A673 (cell line): ENCODE results near the gene CSNK1G3. TPM values are rescaled to one million over a fixed set of nuclear protein-coding genes. Genes with fewer than 3 reads are reported as not detected.

Experiments
- BruUV-seq: library from RNA; stranded (reverse); fragments of 400-500 nt; replicated peaks from 2 replicates; lab custom pipeline; 2021; lab: Mats Ljungman, UMichigan
- CTCF ChIA-PET: fragments of 300-600 bp; sonication (Branson Sonifier 250); formaldehyde crosslinking; loops from one replicate; lab custom pipeline; 2022; ENCODE audit warnings: antibody characterized with exemption; lab: Charles Lee
- POLR2A ChIA-PET: fragments of 300-600 bp; sonication (Branson Sonifier 250); formaldehyde crosslinking; loops from one replicate; lab custom pipeline; 2022; ENCODE audit warnings: antibody characterized with exemption; ENCODE audit not compliant: low non-redundant PET; lab: Charles Lee
- DNase-seq: peaks from one replicate; pipeline ENCODE4 v3.0.0-alpha.2; 2015; ENCODE audit warnings: low spot score
- H3K27ac ChIP-seq: fragments of 200-600 bp; sonication (generic); 2 replicates; pipeline ENCODE4 v1.5.1; 2016; ENCODE audit warnings: mixed run types, low read depth, mild to moderate bottlenecking, mixed read lengths, antibody characterized with exemption, low read length; ENCODE audit not compliant: poor library complexity, severe bottlenecking
- H3K27me3 ChIP-seq: fragments of 200-600 bp; sonication (generic); replicated peaks from 2 replicates; pipeline ENCODE4 v1.6.1; 2017; ENCODE audit warnings: mixed run types, low read depth, mild to moderate bottlenecking, mixed read lengths, antibody characterized with exemption, low read length; ENCODE audit not compliant: insufficient read depth, poor library complexity
- H3K36me3 ChIP-seq: fragments of 200-600 bp; sonication (generic); 2 replicates; pipeline ENCODE4 v1.6.1; 2016; ENCODE audit warnings: mixed run types, mild to moderate bottlenecking, mixed read lengths, antibody characterized with exemption, low read length; ENCODE audit not compliant: insufficient read depth, poor library complexity, severe bottlenecking
- H3K4me1 ChIP-seq: fragments of 200-600 bp; sonication (generic); 2 replicates; pipeline ENCODE4 v1.6.1; 2017; ENCODE audit warnings: mixed run types, mild to moderate bottlenecking, mixed read lengths, antibody characterized with exemption, low read length; ENCODE audit not compliant: insufficient read depth, poor library complexity, severe bottlenecking
- H3K4me3 ChIP-seq: fragments of 200-600 bp; sonication (generic); 2 replicates; pipeline ENCODE4 v1.5.1; 2016; ENCODE audit warnings: low read depth, mixed run types, mild to moderate bottlenecking, mixed read lengths, low read length; ENCODE audit not compliant: poor library complexity, severe bottlenecking
- H3K9me3 ChIP-seq: fragments of 200-600 bp; sonication (generic); 2 replicates; pipeline ENCODE4 v1.6.1; 2016; ENCODE audit warnings: mixed run types, low read depth, mild to moderate bottlenecking, mixed read lengths, antibody characterized with exemption, low read length; ENCODE audit not compliant: poor library complexity, severe bottlenecking
- EZH2 ChIP-seq: fragments of 200-600 bp; sonication (generic); IDR thresholded peaks from 2 replicates; pipeline ENCODE4 v1.6.1; 2017; ENCODE audit warnings: borderline replicate concordance, low read depth, mild to moderate bottlenecking, mixed read lengths, antibody characterized with exemption, low read length; ENCODE audit not compliant: poor library complexity, severe bottlenecking
- intact Hi-C: fragments of 100-400 bp; cut with micrococcal nuclease; formaldehyde crosslinking; loops from one replicate; pipeline ENCODE4 v1.10.0; 2022; ENCODE audit not compliant: unreplicated experiment
- total RNA-seq: library from RNA; stranded (reverse); gene quantifications from 2 replicates; pipeline ENCODE4 v1.2.3, GENCODE V29; 2021
- TF ChIP-seq, protein P1 (sequence below): fragments of 300-800, 200-600 bp; sonication (generic); conservative IDR thresholded peaks from 2 replicates; pipeline ENCODE4 v1.5.1; 2017; ENCODE audit warnings: low read depth, mild to moderate bottlenecking, antibody characterized with exemption, low read length, moderate library complexity, mixed read lengths

CSNK1G3 gene
- total RNA-seq, 1 experiment from 2014 or later, result 42.1 TPM

DNA sequence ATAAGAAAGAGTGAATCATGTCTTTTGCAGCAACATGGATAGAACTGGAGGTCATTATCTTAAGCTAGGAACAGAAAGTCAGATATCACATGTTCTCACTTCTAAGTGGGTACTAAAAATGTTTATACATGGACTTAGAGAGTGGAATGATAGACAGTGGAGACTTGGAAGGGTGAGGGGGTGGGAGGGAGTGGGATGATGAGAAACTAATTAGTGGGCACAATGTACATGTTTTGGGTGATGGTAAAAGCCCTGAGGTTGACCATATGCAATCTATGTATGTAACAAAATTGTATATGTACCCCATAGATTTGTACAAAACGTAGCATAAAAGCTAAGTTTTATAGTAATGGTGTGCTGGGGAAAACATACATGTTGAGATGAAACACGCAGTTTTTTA is 25.3 kb downstream of the CSNK1G3 start:
- H3K4me3 ChIP-seq, result no peak overlapping the region
- BruUV-seq, result no TSS peak
- H3K9me3 ChIP-seq, result no peaks in the 10 kb centered on the region
- ChIA-PET CTCF (no interaction called here), POLR2A (interaction anchor here (0.6 kb wide), 1 partner anchor 578 kb away, joined by 9 read pairs; no protein-coding TSS in a partner anchor)
- H3K27me3 ChIP-seq, result no peaks in the 10 kb centered on the region
- peaks cover 25% of the 10 kb centered on the region for H3K4me1 ChIP-seq
- intact Hi-C loops, result no loop called here
- DNase-seq, result no peak
- no peaks in the 10 kb centered on the region for H3K36me3 ChIP-seq
- no peak for TF ChIP-seq EZH2
- TF ChIP-seq, protein P1, sequence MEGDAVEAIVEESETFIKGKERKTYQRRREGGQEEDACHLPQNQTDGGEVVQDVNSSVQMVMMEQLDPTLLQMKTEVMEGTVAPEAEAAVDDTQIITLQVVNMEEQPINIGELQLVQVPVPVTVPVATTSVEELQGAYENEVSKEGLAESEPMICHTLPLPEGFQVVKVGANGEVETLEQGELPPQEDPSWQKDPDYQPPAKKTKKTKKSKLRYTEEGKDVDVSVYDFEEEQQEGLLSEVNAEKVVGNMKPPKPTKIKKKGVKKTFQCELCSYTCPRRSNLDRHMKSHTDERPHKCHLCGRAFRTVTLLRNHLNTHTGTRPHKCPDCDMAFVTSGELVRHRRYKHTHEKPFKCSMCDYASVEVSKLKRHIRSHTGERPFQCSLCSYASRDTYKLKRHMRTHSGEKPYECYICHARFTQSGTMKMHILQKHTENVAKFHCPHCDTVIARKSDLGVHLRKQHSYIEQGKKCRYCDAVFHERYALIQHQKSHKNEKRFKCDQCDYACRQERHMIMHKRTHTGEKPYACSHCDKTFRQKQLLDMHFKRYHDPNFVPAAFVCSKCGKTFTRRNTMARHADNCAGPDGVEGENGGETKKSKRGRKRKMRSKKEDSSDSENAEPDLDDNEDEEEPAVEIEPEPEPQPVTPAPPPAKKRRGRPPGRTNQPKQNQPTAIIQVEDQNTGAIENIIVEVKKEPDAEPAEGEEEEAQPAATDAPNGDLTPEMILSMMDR, result no peak
- no peak overlapping the region for H3K27ac ChIP-seq

DNA sequence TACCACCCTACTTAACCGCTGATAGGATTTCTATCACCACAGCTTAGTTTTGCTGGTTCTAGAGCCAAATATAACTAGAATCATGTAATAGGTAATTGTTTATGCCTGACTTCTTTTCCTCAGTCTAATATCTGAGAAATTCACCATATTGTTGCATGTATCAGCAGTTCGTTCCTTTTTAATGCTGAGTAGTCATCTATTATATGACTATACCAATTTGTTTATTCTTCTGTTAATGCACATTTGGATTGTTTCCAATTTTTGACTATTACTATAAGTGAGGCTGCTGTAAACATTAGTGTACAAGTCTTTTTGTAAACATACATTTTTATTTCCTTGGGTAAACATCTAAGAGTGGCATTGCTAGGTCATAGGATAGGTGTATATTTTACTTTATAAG is 25.9 kb downstream of the CSNK1G3 start:
- H3K27ac ChIP-seq, result no peak overlapping the region
- intact Hi-C loops, result no loop called here
- POLR2A ChIA-PET, result no interaction called here
- CTCF ChIA-PET, result no interaction called here
- no peak overlapping the region for H3K4me3 ChIP-seq
- DNase-seq, result no peak
- H3K27me3 ChIP-seq, result no peaks in the 10 kb centered on the region
- no TSS peak for BruUV-seq
- no peak for TF ChIP-seq EZH2
- TF ChIP-seq, protein P1, result no peak
- H3K36me3 ChIP-seq, result no peaks in the 10 kb centered on the region
- H3K4me1 ChIP-seq, result peaks cover 25% of the 10 kb centered on the region
- no peaks in the 10 kb centered on the region for H3K9me3 ChIP-seq

DNA sequence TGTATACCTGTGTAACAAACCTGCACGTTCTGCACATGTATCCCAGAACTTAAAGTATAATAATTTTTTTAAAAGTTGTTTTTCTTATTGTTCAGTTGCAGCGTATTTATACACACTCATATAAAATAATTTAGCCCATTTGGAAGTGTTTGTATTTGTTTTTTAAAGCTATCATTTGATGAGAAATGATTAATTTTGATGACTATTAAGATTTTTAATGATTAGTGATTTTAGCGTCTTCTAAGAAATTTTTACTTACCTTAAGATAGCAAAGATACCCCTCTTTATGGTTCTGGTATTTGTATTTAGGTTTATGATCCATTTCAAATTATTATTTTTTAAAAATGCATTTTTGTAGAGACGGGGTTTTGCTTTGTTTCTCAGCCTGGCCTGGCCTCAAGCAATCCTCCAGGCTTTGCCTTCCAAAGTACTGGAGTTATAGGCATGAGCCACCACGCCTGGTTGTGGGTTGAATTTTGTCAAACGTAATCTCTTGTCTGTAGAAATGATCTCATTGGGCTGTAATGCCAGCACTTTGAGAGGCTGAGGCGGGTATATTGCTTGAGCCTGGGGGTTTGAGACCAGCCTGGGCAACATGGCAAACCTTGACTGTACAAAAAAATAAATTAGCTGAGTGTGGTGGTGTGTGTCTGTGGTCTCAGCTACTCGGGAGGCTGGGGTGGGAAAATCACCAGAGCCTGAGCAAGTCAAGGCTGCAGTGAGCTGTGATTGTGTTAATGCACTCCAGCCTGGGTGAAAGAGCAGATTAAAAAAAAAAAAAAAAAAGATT is 26.9 kb downstream of the CSNK1G3 start:
- H3K27ac ChIP-seq, result peak overlapping the region; percentile 28
- no peaks in the 10 kb centered on the region for H3K36me3 ChIP-seq
- no peaks in the 10 kb centered on the region for H3K27me3 ChIP-seq
- CTCF ChIA-PET, result no interaction called here
- DNase-seq, result peak; percentile 49
- no TSS peak for BruUV-seq
- peaks cover 25% of the 10 kb centered on the region for H3K4me1 ChIP-seq
- POLR2A ChIA-PET, result no interaction called here
- H3K9me3 ChIP-seq, result no peaks in the 10 kb centered on the region
- no peak overlapping the region for H3K4me3 ChIP-seq
- intact Hi-C loops, result no loop called here
- TF ChIP-seq, protein P1, result no peak
- no peak for TF ChIP-seq EZH2
